ENCODE results near the gene GNB1L.

GRCh38 chr22:19892257-19892879, 37.7 kb upstream of the GNB1L start:
- no peak for TF ChIP-seq FOXA1 (IDR thresholded peaks at IDR 0.05)
- TF ChIP-seq FOXA1 (CRISPR knock-in tag; IDR thresholded peaks at IDR 0.05): peak; percentile 75
- peak; percentile 96 for TF ChIP-seq ZNF792 (CRISPR knock-in tag; IDR thresholded peaks at IDR 0.05)
- peak; percentile 73 to 79 for TF ChIP-seq HMGXB4 (CRISPR knock-in tag; IDR thresholded peaks at IDR 0.05; ENCODE audit: borderline replicate concordance in 1 of 2, low read depth in 1 of 2)
- no peak; the same call in 1 of the 2 replicates for TF ChIP-seq ZNF619 (CRISPR knock-in tag; IDR thresholded peaks at IDR 0.05)
- no peak for TF ChIP-seq KLF13 (CRISPR knock-in tag; IDR thresholded peaks at IDR 0.05)
- no peak for TF ChIP-seq TCF7 (IDR thresholded peaks at IDR 0.05; ENCODE audit: low read depth)
- TF ChIP-seq CTCF (CRISPR knock-in tag; IDR thresholded peaks at IDR 0.05): peak; percentile 27; the same call in 1 of the 2 replicates
- peak; percentile 59; the same call in 1 of the 2 replicates for TF ChIP-seq DR1 (CRISPR knock-in tag; IDR thresholded peaks at IDR 0.05)

Measured in HepG2 (cell line).